ENCODE results near the gene TSPYL2. TPM values are rescaled to one million over a fixed set of nuclear protein-coding genes. Genes with fewer than 3 reads are reported as not detected.

The TSPYL2 gene
- total and polyA plus RNA-seq, 2 of the 8 experiments (the other 6 are each of a cell fraction or from before 2014, with no cell fraction given): 13.4 to 13.7 TPM

DNA sequence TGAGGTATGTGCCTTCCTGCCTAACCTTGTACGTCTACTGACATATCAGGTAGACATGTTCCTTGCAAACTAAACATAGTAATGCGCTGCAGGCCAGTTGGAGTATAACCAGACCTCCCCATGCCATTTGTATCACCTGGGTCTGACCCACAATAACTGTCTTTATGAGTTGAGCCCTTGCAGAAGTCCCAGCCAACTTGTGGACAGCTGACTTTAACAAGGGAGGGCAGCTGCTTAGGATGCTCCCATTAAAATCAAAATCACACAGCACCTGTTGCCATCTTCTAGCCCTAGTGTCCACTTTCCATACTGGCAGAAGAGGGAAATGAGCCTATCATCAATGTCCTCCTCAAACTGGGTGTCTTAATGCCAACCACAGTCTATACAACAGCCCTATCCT lies 53.4 kb downstream of the TSPYL2 start:
- H3K27me3 ChIP-seq (replicated peaks in 1 of 4; ENCODE audit: control insufficient read depth in 3 of 4, extremely low read depth in 1 of 4, insufficient read depth in 3 of 4, low read length in 3 of 4): no peaks in the 10 kb centered on the region
- H3K4me3 ChIP-seq (ENCODE audit: extremely low read depth in 1 of 4, insufficient read depth in 2 of 4, low read depth in 3 of 4, low read length in 4 of 4): no peak overlapping the region
- H3K9me3 ChIP-seq (ENCODE audit: insufficient read depth in 2 of 2, low read depth in 1 of 2, low read length in 1 of 2): no peaks in the 10 kb centered on the region
- DNase-seq (ENCODE audit: low read depth in 1 of 2, low spot score in 2 of 2) (no peak), FAIRE-seq (no peak)
- ChIA-PET POLR2A (ENCODE audit: partially characterized antibody) (no interaction called here), CTCF (ENCODE audit: partially characterized antibody) (interaction anchor here (1.0 kb wide), 1 partner anchor 30 kb away, joined by 4 read pairs; no protein-coding TSS in a partner anchor)
- H3K4me2 ChIP-seq (ENCODE audit: insufficient read depth in 1 of 2, low read depth in 2 of 2, low read length in 2 of 2): no peak overlapping the region
- no peak overlapping the region for H4K91ac ChIP-seq (replicated peaks; ENCODE audit: insufficient read length, low read length)
- H4K5ac ChIP-seq (ENCODE audit: insufficient read length, low read depth, low read length): no peak overlapping the region
- no peak overlapping the region for H3K23ac ChIP-seq (ENCODE audit: insufficient read length)
- H3K4ac ChIP-seq (replicated peaks; ENCODE audit: insufficient read length, low read depth, low read length): no peak overlapping the region
- no peaks in the 10 kb centered on the region for H3K79me2 ChIP-seq (ENCODE audit: control insufficient read depth in 1 of 2, insufficient read depth in 2 of 2, low read length in 2 of 2)
- H3K36me3 ChIP-seq (ENCODE audit: control insufficient read depth in 2 of 4, insufficient read depth in 4 of 4, low read length in 3 of 4): no peaks in the 10 kb centered on the region
- H3K9ac ChIP-seq (replicated peaks in 1 of 4; ENCODE audit: extremely low read depth in 1 of 4, low read depth in 3 of 4, low read length in 3 of 4): no peak overlapping the region
- no peaks in the 10 kb centered on the region for H3K79me1 ChIP-seq (ENCODE audit: low read depth, low read length)
- peaks cover 0 to 1% of the 10 kb centered on the region in 2 experiments for H4K20me1 ChIP-seq (replicated peaks in 1 of 2; ENCODE audit: control insufficient read depth in 1 of 2, insufficient read depth in 2 of 2, low read length in 2 of 2)
- H3K4me1 ChIP-seq (replicated peaks in 1 of 4; ENCODE audit: control insufficient read depth in 3 of 4, insufficient read depth in 4 of 4, low read length in 3 of 4): no peaks in the 10 kb centered on the region
- no peak overlapping the region for H3K18ac ChIP-seq (ENCODE audit: extremely low read depth, low read length)
- H3K56ac ChIP-seq (replicated peaks; ENCODE audit: insufficient read length, low read depth, low read length): no peak overlapping the region
- TF ChIP-seq GTF2F1 (IDR thresholded peaks at IDR 0.05; ENCODE audit: borderline replicate concordance, low read depth, low read length) (no peak), BCL11A (IDR thresholded peaks at IDR 0.05; ENCODE audit: low read depth in 2 of 2, low read length in 2 of 2) (no peak), EZH2 (IDR thresholded peaks at IDR 0.05; ENCODE audit: low read depth, low read length, severe bottlenecking) (no peak), BRCA1 (IDR thresholded peaks at IDR 0.05; ENCODE audit: low read depth, low read length) (no peak)
- no peak overlapping the region for H2AK5ac ChIP-seq (ENCODE audit: low read depth, low read length)
- 94% methylated on average over 2 of the region's 2 CpGs; no CpG with 5 or more reads in 1 of the 2 experiments for WGBS, 2 experiments (ENCODE audit: extremely low coverage in 1 of 2, insufficient coverage in 1 of 2, insufficient read length in 1 of 2, insufficient replicate concordance in 2 of 2, low coverage in 1 of 2, low lambda C conversion rate in 2 of 2, missing lambda C conversion rate in 1 of 2)
- no peak overlapping the region for H2BK15ac ChIP-seq (ENCODE audit: low read length)
- H3K14ac ChIP-seq (ENCODE audit: insufficient read length): no peak overlapping the region
- H2BK12ac ChIP-seq (ENCODE audit: low read depth, low read length): no peak overlapping the region
- H2BK120ac ChIP-seq (replicated peaks; ENCODE audit: low read depth, low read length): no peak overlapping the region
- H3K27ac ChIP-seq (ENCODE audit: low read depth, low read length): no peak overlapping the region
- no peak overlapping the region for H2BK5ac ChIP-seq (ENCODE audit: low read depth, low read length)
- no peak overlapping the region for H4K8ac ChIP-seq (ENCODE audit: extremely low read depth, insufficient read depth, low read length)
- H2AFZ ChIP-seq (ENCODE audit: low read length): no peak overlapping the region
- no peak overlapping the region for H2BK20ac ChIP-seq (ENCODE audit: low read length)
- H3K23me2 ChIP-seq (ENCODE audit: low read depth, low read length): no peaks in the 10 kb centered on the region

Small RNA genes lying within 50 kb of the gene (small RNA-seq; reads per million reads assigned to genes)
- not detected for gene AL591212.2 (ENCODE audit: insufficient read depth)

Other genes starting within 250 kb of the TSPYL2 start
- gene XAGE3, start 214.3 kb upstream of the TSPYL2 start, total RNA-seq (2021; fragmentation: NEBNext Ultra II Directional; extraction: Animal tissue kit (Norgen Biotek cat#: 25700)): not detected in 2 replicates
- gene XAGE3, start 214.3 kb upstream of the TSPYL2 start, polyA plus RNA-seq (2011; rRNA removed): not detected in 2 replicates
- 9.1 and 10.7 TPM in 2 replicates for gene FAM156B, start 185.0 kb upstream of the TSPYL2 start, total RNA-seq (2021; fragmentation: NEBNext Ultra II Directional; extraction: Animal tissue kit (Norgen Biotek cat#: 25700))
- 31.3 and 36.2 TPM in 2 replicates for gene FAM156B, start 185.0 kb upstream of the TSPYL2 start, polyA plus RNA-seq (2011; rRNA removed)
- 11.0 and 13.6 TPM in 2 replicates for gene FAM156A, start 123.8 kb upstream of the TSPYL2 start, total RNA-seq (2021; fragmentation: NEBNext Ultra II Directional; extraction: Animal tissue kit (Norgen Biotek cat#: 25700))
- gene FAM156A, start 123.8 kb upstream of the TSPYL2 start, polyA plus RNA-seq (2011; rRNA removed): 11.7 and 16.0 TPM in 2 replicates
- gene GPR173, start 33.6 kb upstream of the TSPYL2 start, total RNA-seq (2021; fragmentation: NEBNext Ultra II Directional; extraction: Animal tissue kit (Norgen Biotek cat#: 25700)): 5.8 and 7.0 TPM in 2 replicates
- 11.3 and 14.1 TPM in 2 replicates for gene GPR173, start 33.6 kb upstream of the TSPYL2 start, polyA plus RNA-seq (2011; rRNA removed)
- 7.5 and 9.5 TPM in 2 replicates for gene KANTR, start 11.8 kb downstream of the TSPYL2 start, total RNA-seq (2021; fragmentation: NEBNext Ultra II Directional; extraction: Animal tissue kit (Norgen Biotek cat#: 25700))
- gene KANTR, start 11.8 kb downstream of the TSPYL2 start, polyA plus RNA-seq (2011; rRNA removed): 5.9 and 7.7 TPM in 2 replicates
- gene KDM5C, start 142.8 kb downstream of the TSPYL2 start, total RNA-seq (2021; fragmentation: NEBNext Ultra II Directional; extraction: Animal tissue kit (Norgen Biotek cat#: 25700)): 82.2 and 88.5 TPM in 2 replicates
- 42.4 and 57.0 TPM in 2 replicates for gene KDM5C, start 142.8 kb downstream of the TSPYL2 start, polyA plus RNA-seq (2011; rRNA removed)
- gene IQSEC2, start 199.2 kb downstream of the TSPYL2 start, total RNA-seq (2021; fragmentation: NEBNext Ultra II Directional; extraction: Animal tissue kit (Norgen Biotek cat#: 25700)): 48.5 and 54.9 TPM in 2 replicates
- 6.1 and 11.6 TPM in 2 replicates for gene IQSEC2, start 199.2 kb downstream of the TSPYL2 start, polyA plus RNA-seq (2011; rRNA removed)